Esophagus squamous epithelium (tissue), 5 donors: ENCODE results near the gene WNT16. TPM values are rescaled to one million over a fixed set of nuclear protein-coding genes. Genes with fewer than 3 reads are reported as not detected.

Source experiments
- DNase-seq: peaks from one replicate; lab custom pipeline; 2025; lab: John Stamatoyannopoulos, UW
- H3K27ac ChIP-seq, 4 donors: fragments of 200-600 bp; sonication (generic); one replicate each; pipeline ENCODE4 v1.5.1; 2016 to 2019; ENCODE audit warnings: mild to moderate bottlenecking in 1 of 4
- H3K27me3 ChIP-seq, 4 donors: fragments of 200-600 bp; sonication (generic); 1 replicate in 3 of 4; 2 replicates in 1 of 4; pipeline versions ENCODE4 v1.5.1 to v1.6.0; 2017 to 2021; ENCODE audit warnings: antibody characterized with exemption in 1 of 4
- H3K36me3 ChIP-seq, 3 donors: fragments of 200-600 bp; sonication (generic); one replicate each; pipeline ENCODE4 v1.5.1; 2016 to 2019
- H3K4me1 ChIP-seq, 3 donors: fragments of 200-600 bp; sonication (generic); one replicate each; pipeline ENCODE4 v1.5.1; 2017 to 2019
- H3K4me3 ChIP-seq, 4 donors: fragments of 200-600 bp; sonication (generic); 1 replicate in 3 of 4; 2 replicates in 1 of 4; pipeline ENCODE4 v1.5.1; 2016 to 2019; ENCODE audit warnings: mild to moderate bottlenecking in 2 of 4, moderate library complexity in 1 of 4
- H3K9me3 ChIP-seq, 3 donors: fragments of 200-600 bp; sonication (generic); one replicate each; pipeline ENCODE4 v1.5.1; 2016 to 2019
- POLR2A ChIP-seq, 4 donors: fragments of 450-650 bp; IDR thresholded peaks; one replicate each; pipeline ENCODE4 v1.6.1; 2017; ENCODE audit warnings: antibody characterized with exemption in 4 of 4, mild to moderate bottlenecking in 4 of 4, moderate library complexity in 3 of 4
- WGBS, 2 donors: methylation state at CpG; one replicate each; pipeline ENCODE4 v1.1.5; 2018; 5-methylcytosine and 5-hydroxymethylcytosine counted together
- intact Hi-C: fragments of 100-400 bp; cut with DNase I; formaldehyde crosslinking; loops from one replicate; pipeline ENCODE4 v1.15.0; 2022
- total RNA-seq, 4 donors: library from RNA; depleted of rRNA; stranded (reverse); fragments of >200 nt; gene quantifications; one replicate each; pipeline ENCODE4 v1.1.0, GENCODE V29; 2016
- TF ChIP-seq, protein P1 (sequence below), 6 experiments: fragments of 450-650 bp in 4 of 6; fragments of 200-600 bp in 2 of 6; sonication (generic) in 2 of 6; IDR thresholded peaks; one replicate each; pipeline ENCODE4 v1.5.1; 2016 to 2019; ENCODE audit warnings: antibody characterized with exemption in 6 of 6, mild to moderate bottlenecking in 4 of 6, moderate library complexity in 4 of 6
- donor health status: DM: yes; HTN: yes; CAD: no.

WNT16 gene
- total RNA-seq, 4 donors from 2014 or later, result 0.18 to 0.29 (median 0.19) TPM; not detected in 1

DNA sequence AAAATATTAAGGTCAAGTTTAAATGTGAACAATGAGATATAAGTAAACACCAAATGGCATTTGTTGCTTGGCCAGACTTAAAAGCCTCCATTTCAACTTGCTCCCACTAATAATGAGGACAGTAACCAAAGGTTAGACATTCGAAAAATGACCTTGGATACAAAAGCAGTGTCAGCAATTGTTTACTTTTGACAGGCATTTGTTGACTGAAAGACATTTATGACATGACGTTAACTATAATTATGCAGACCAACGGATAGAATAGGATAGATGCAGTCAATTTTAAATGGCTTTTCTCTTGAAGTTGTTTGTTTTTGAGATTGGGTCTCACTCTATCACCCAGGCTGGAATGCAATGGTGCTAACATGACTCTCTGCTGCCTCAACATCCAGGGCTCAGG lies 6.3 kb upstream of the WNT16 start:
- Histone ChIP-seq H3K27ac (no peak overlapping the region), H3K9me3 (no peaks in the 10 kb centered on the region), H3K36me3 (no peaks in the 10 kb centered on the region), H3K4me3 (no peak overlapping the region), H3K27me3 (peaks cover 0 to 3% (median 0%) of the 10 kb centered on the region in 4 donors), H3K4me1 (no peaks in the 10 kb centered on the region)
- no peak for DNase-seq
- TF ChIP-seq, protein P1, sequence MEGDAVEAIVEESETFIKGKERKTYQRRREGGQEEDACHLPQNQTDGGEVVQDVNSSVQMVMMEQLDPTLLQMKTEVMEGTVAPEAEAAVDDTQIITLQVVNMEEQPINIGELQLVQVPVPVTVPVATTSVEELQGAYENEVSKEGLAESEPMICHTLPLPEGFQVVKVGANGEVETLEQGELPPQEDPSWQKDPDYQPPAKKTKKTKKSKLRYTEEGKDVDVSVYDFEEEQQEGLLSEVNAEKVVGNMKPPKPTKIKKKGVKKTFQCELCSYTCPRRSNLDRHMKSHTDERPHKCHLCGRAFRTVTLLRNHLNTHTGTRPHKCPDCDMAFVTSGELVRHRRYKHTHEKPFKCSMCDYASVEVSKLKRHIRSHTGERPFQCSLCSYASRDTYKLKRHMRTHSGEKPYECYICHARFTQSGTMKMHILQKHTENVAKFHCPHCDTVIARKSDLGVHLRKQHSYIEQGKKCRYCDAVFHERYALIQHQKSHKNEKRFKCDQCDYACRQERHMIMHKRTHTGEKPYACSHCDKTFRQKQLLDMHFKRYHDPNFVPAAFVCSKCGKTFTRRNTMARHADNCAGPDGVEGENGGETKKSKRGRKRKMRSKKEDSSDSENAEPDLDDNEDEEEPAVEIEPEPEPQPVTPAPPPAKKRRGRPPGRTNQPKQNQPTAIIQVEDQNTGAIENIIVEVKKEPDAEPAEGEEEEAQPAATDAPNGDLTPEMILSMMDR (IDR thresholded peaks at IDR 0.05), result no peak
- intact Hi-C loops, result no loop called here
- 67 to 77% methylated on average over 3 of the region's 3 CpGs for WGBS, 2 donors

DNA sequence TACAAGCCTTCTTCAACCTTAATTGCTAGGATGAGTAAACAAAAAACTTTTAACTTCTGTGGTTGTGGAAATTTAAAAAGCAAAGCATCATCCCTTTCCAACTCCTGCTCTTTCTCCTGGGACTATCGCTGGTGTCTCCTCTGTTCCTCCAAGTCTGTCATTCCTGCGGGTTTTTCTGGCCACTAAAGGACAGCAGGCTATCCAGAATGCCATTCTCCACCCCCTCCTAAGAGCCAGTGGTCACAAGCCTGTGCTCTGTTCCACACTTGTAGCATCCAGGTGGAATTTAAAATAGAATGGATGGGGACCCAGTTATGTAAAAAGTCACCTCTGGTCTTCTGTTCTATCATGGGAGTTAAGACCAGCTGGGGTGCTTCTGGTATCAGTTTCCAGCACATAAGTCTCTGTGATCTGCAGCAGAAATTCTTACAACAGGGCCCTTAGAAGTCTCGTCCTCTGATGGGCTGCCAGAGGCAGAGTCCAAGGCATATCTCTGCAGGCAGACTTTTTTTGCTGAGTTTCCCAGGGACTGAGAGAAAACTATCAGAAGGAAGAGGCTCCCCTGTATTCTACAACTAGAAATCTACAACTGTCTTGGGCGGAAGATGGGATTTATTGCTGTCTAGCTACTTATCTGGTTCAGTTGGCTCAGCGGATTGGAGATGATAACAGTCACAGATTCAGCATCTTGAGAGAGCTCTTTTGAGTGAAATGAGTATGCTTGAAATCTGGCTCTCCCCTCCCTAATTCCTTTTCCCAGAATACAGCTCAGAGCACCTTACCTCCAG lies 5.1 kb upstream of the WNT16 start:
- peaks cover 0 to 2% (median 2%) of the 10 kb centered on the region in 3 donors for H3K4me1 ChIP-seq
- peaks cover 0 to 14% (median 3%) of the 10 kb centered on the region in 4 donors for H3K27me3 ChIP-seq
- WGBS, 2 donors, result 55 to 76% methylated on average over 4 to 5 of the region's 5 CpGs
- TF ChIP-seq, protein P1 (IDR thresholded peaks at IDR 0.05), result no peak
- TF ChIP-seq POLR2A (IDR thresholded peaks at IDR 0.05), result no peak
- H3K36me3 ChIP-seq, result no peaks in the 10 kb centered on the region
- no peak overlapping the region for H3K4me3 ChIP-seq
- no peaks in the 10 kb centered on the region for H3K9me3 ChIP-seq
- H3K27ac ChIP-seq, result no peak overlapping the region
- DNase-seq, result no peak
- intact Hi-C loops, result no loop called here

DNA sequence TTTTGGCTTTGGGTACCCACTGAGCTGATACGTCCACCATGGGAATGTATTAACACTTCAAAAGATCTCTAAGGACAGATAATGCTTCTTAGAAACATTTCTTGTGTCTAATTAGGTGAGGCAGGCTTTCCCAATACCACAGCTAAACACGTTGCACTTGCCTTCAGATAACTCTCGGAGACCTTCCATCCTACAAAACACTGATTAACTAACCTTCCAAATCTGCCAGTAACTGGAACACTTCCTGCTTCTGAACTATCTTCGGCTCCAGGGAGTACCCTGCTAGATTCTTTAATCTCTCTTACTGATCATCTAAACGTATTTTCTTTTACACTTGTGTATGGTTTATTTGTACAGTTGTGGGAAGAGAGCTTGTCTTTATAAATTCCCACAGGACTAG lies 1.1 kb upstream of the WNT16 start:
- Histone ChIP-seq H3K4me1 (peaks cover 17 to 23% (median 17%) of the 10 kb centered on the region in 3 donors), H3K27me3 (peaks cover 0 to 53% (median 19%) of the 10 kb centered on the region in 4 donors), H3K4me3 (no peak overlapping the region), H3K27ac (no peak overlapping the region), H3K9me3 (no peaks in the 10 kb centered on the region), H3K36me3 (no peaks in the 10 kb centered on the region)
- no peak for DNase-seq
- TF ChIP-seq POLR2A (IDR thresholded peaks at IDR 0.05), result no peak
- TF ChIP-seq, protein P1 (IDR thresholded peaks at IDR 0.05), result no peak
- WGBS, 2 donors, result 83 to 86% methylated on average over 5 of the region's 5 CpGs
- intact Hi-C loops, result no loop called here

DNA sequence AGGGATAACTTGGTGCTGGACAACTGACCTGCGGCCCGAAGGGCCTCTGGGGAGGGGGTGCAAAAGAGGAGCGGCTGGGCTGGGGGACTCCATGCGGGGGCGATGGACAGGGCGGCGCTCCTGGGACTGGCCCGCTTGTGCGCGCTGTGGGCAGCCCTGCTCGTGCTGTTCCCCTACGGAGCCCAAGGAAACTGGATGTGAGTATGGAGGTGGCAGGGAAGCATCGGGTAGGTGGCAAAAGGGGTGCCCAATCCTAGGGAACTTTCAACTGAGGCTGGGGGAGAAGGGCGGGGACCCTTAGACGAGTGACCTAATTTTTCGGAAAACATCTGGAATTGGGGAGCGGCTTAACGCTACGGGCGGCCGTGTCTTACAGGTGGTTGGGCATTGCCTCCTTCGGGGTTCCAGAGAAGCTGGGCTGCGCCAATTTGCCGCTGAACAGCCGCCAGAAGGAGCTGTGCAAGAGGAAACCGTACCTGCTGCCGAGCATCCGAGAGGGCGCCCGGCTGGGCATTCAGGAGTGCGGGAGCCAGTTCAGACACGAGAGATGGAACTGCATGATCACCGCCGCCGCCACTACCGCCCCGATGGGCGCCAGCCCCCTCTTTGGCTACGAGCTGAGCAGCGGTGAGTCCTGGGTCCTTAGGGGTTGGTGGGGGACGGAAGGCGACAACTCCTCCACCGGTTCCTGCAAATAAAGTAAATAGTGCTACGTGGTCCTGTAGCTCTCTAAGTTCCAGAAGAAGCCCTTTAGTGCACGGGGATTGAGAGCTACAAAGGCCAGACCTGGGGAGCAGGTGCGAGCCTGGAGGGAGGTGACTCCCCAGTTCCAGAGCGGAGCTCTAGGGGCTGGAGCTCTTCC lies 622 bp downstream of the WNT16 start:
- Histone ChIP-seq H3K27ac (no peak overlapping the region), H3K4me3 (peak overlapping the region; percentile 29 to 60 (median 42)), H3K4me1 (peaks cover 17 to 23% (median 17%) of the 10 kb centered on the region in 3 donors), H3K9me3 (no peaks in the 10 kb centered on the region), H3K36me3 (no peaks in the 10 kb centered on the region), H3K27me3 (peaks cover 0 to 68% (median 19%) of the 10 kb centered on the region in 4 donors)
- WGBS, 2 donors, result 1 to 8% methylated on average over 19 to 26 of the region's 47 CpGs
- TF ChIP-seq, protein P1 (IDR thresholded peaks at IDR 0.05), result peak in 1 of 6 experiments; percentile 28
- no peak for TF ChIP-seq POLR2A (IDR thresholded peaks at IDR 0.05)
- DNase-seq, result no peak
- intact Hi-C loops, result no loop called here
